SIG-M5 (cell line): Measurements from ENCODE around the gene GLP1R.

Source experiments
- DNase-seq: peaks from one replicate; lab custom pipeline; 2025; lab: John Stamatoyannopoulos, UW

The GLP1R gene

GRCh38 chr6:39086294-39086693, 37.7 kb downstream of the GLP1R start:
- DNase-seq = no peak

GRCh38 chr6:39086711-39087110, 38.1 kb downstream of the GLP1R start:
- DNase-seq = no peak

- no peak for DNase-seq
These were observed 38.6 kb downstream of the GLP1R start for GRCh38 chr6:39087197-39087596.

- no peak for DNase-seq
These were observed 39.8 kb downstream of the GLP1R start for GRCh38 chr6:39088331-39088730.

- no peak for DNase-seq
These were observed 41.5 kb downstream of the GLP1R start for GRCh38 chr6:39090036-39090435.

GRCh38 chr6:39091220-39091619, 42.6 kb downstream of the GLP1R start:
- DNase-seq = no peak

GRCh38 chr6:39092124-39092523, 43.5 kb downstream of the GLP1R start:
- no peak for DNase-seq

- DNase-seq = no peak
These were observed 44.6 kb downstream of the GLP1R start for GRCh38 chr6:39093149-39093708.

- DNase-seq = no peak
These were observed 47.0 kb downstream of the GLP1R start for GRCh38 chr6:39095578-39095977.

GRCh38 chr6:39100358-39100757, 51.8 kb downstream of the GLP1R start:
- no peak for DNase-seq

- no peak for DNase-seq
These were observed 53.7 kb downstream of the GLP1R start for GRCh38 chr6:39102071-39102820.

- DNase-seq = no peak
These were observed 54.2 kb downstream of the GLP1R start for GRCh38 chr6:39102821-39103136.

GRCh38 chr6:39104528-39104927, 55.9 kb downstream of the GLP1R start:
- DNase-seq = no peak

- no peak for DNase-seq
These were observed 58.5 kb downstream of the GLP1R start for GRCh38 chr6:39107034-39107433.

- no peak for DNase-seq
These were observed 59.1 kb downstream of the GLP1R start for GRCh38 chr6:39107641-39108040.

- DNase-seq = no peak
These were observed 59.7 kb downstream of the GLP1R start for GRCh38 chr6:39108041-39108839.

- no peak for DNase-seq
These were observed 62.7 kb downstream of the GLP1R start for GRCh38 chr6:39111280-39111679.

- DNase-seq = no peak
These were observed 65.2 kb downstream of the GLP1R start for GRCh38 chr6:39113788-39114187.

- DNase-seq = no peak
These were observed 65.8 kb downstream of the GLP1R start for GRCh38 chr6:39114388-39114703.

- DNase-seq = peak; percentile 31
These were observed 66.4 kb downstream of the GLP1R start, which contains the start of gene SAYSD1 for GRCh38 chr6:39114704-39115599. TSS of gene SAYSD1 (minus strand) at chr6:39115186. CDS start at chr6:39115089, 97 bp downstream.

- DNase-seq = no peak
These were observed 70.3 kb downstream of the GLP1R start for GRCh38 chr6:39118921-39119320.

GRCh38 chr6:39124114-39124513, 75.5 kb downstream of the GLP1R start:
- DNase-seq = no peak
